H9 (cell line): ENCODE data around the gene CCDC3. TPM values are rescaled to one million over a fixed set of nuclear protein-coding genes. Genes with fewer than 3 reads are reported as not detected.

Source experiments
- DNase-seq: peaks from one replicate; pipeline ENCODE4 v3.0.0-alpha.2; 2017
- H2AFZ ChIP-seq: one replicate; pipeline ENCODE4 v1.6.1; 2013; ENCODE audit warnings: mild to moderate bottlenecking, low read length, control low read depth, moderate library complexity
- H2AK5ac ChIP-seq: 2 replicates; pipeline ENCODE4 v1.6.1; 2013; ENCODE audit warnings: low read length, control low read depth, mixed read lengths; ENCODE audit not compliant: insufficient read length
- H2BK120ac ChIP-seq: one replicate; pipeline ENCODE4 v1.6.1; 2013; ENCODE audit warnings: low read depth, mild to moderate bottlenecking, low read length, control low read depth, inconsistent platforms; ENCODE audit not compliant: poor library complexity, severe bottlenecking
- H2BK12ac ChIP-seq: 2 replicates; pipeline ENCODE4 v1.6.1; 2013; ENCODE audit warnings: low read length, control low read depth, mixed read lengths, low read depth; ENCODE audit not compliant: insufficient read length
- H2BK15ac ChIP-seq: 2 replicates; pipeline ENCODE4 v1.6.1; 2013; ENCODE audit warnings: low read depth, low read length, control low read depth
- H2BK20ac ChIP-seq: one replicate; pipeline ENCODE4 v1.6.1; 2013; ENCODE audit warnings: low read depth, mild to moderate bottlenecking, low read length, control low read depth, inconsistent platforms; ENCODE audit not compliant: poor library complexity, severe bottlenecking
- H2BK5ac ChIP-seq: 2 replicates; pipeline ENCODE4 v1.6.1; 2013; ENCODE audit warnings: low read length, control low read depth, mixed read lengths; ENCODE audit not compliant: insufficient read length
- H3K14ac ChIP-seq: 2 replicates; pipeline ENCODE4 v1.6.1; 2013; ENCODE audit warnings: low read length, control low read depth; ENCODE audit not compliant: insufficient read depth
- H3K18ac ChIP-seq: 2 replicates; pipeline ENCODE4 v1.6.1; 2013; ENCODE audit warnings: low read depth, mild to moderate bottlenecking, mixed read lengths, low read length, control low read depth; ENCODE audit not compliant: insufficient read length
- H3K23ac ChIP-seq: 2 replicates; pipeline ENCODE4 v1.6.1; 2013; ENCODE audit warnings: low read length, control low read depth, mixed read lengths, low read depth; ENCODE audit not compliant: insufficient read length
- H3K23me2 ChIP-seq: 2 replicates; pipeline ENCODE4 v1.6.1; 2013; ENCODE audit warnings: low read depth, mild to moderate bottlenecking, mixed read lengths, low read length, control low read depth; ENCODE audit not compliant: insufficient read length, poor library complexity, severe bottlenecking
- H3K27ac ChIP-seq: 2 replicates; pipeline ENCODE4 v1.5.1; 2013; ENCODE audit warnings: low read length, control low read depth, mixed read lengths, low read depth; ENCODE audit not compliant: insufficient read length
- H3K27me3 ChIP-seq: 2 replicates; pipeline ENCODE4 v1.6.1; 2013; ENCODE audit warnings: low read length, control low read depth, inconsistent platforms; ENCODE audit not compliant: insufficient read depth
- H3K4ac ChIP-seq: 2 replicates; pipeline ENCODE4 v1.6.1; 2013; ENCODE audit warnings: low read depth, mild to moderate bottlenecking, control low read depth, inconsistent platforms, low read length, moderate library complexity
- H3K4me1 ChIP-seq: 2 replicates; pipeline ENCODE4 v1.6.1; 2013; ENCODE audit warnings: low read length, control low read depth, inconsistent platforms; ENCODE audit not compliant: insufficient read depth
- H3K4me2 ChIP-seq: 2 replicates; pipeline ENCODE4 v1.6.1; 2013; ENCODE audit warnings: low read length, control low read depth, mixed read lengths; ENCODE audit not compliant: insufficient read length, insufficient read depth
- H3K56ac ChIP-seq: 2 replicates; pipeline ENCODE4 v1.6.1; 2013; ENCODE audit warnings: low read depth, mild to moderate bottlenecking, mixed read lengths, low read length, control low read depth; ENCODE audit not compliant: insufficient read length
- H3K79me1 ChIP-seq: 2 replicates; pipeline ENCODE4 v1.6.1; 2013; ENCODE audit warnings: low read depth, mild to moderate bottlenecking, moderate library complexity, low read length, control low read depth, inconsistent platforms; ENCODE audit not compliant: insufficient read depth, poor library complexity, severe bottlenecking
- H3K79me2 ChIP-seq: 2 replicates; pipeline ENCODE4 v1.6.1; 2013; ENCODE audit warnings: low read length, control low read depth, inconsistent platforms; ENCODE audit not compliant: insufficient read depth
- H3K9ac ChIP-seq: 2 replicates; pipeline ENCODE4 v1.6.1; 2013; ENCODE audit warnings: low read length, control low read depth, mixed read lengths; ENCODE audit not compliant: insufficient read length; ENCODE audit errors: extremely low read depth
- H3K9me3 ChIP-seq: one replicate; pipeline ENCODE4 v1.6.1; 2013; ENCODE audit warnings: low read depth, low read length, inconsistent platforms; ENCODE audit not compliant: control insufficient read depth
- H3T11ph ChIP-seq: one replicate; pipeline ENCODE4 v1.6.1; 2013; ENCODE audit warnings: mild to moderate bottlenecking, low read length, control low read depth, inconsistent platforms
- H4K20me1 ChIP-seq: one replicate; pipeline ENCODE4 v1.6.1; 2013; ENCODE audit not compliant: control insufficient read depth, insufficient read length, insufficient read depth
- H4K5ac ChIP-seq: 2 replicates; pipeline ENCODE4 v1.6.1; 2013; ENCODE audit warnings: low read depth, mild to moderate bottlenecking, mixed read lengths, low read length, control low read depth; ENCODE audit not compliant: insufficient read length
- H4K8ac ChIP-seq: replicated peaks from 2 replicates; pipeline ENCODE4 v1.6.1; 2013; ENCODE audit warnings: low read length, control low read depth, mixed read lengths, low read depth; ENCODE audit not compliant: insufficient read length
- H4K91ac ChIP-seq: 2 replicates; pipeline ENCODE4 v1.6.1; 2013; ENCODE audit warnings: low read depth, mild to moderate bottlenecking, moderate library complexity, mixed read lengths, low read length, control low read depth; ENCODE audit not compliant: insufficient read length
- H3K27ac Mint-ChIP-seq, 3 experiments: 2 replicates in 2 of 3; 3 replicates in 1 of 3; pipeline ENCODE4 v1.8.0; 2020 to 2021; ENCODE audit warnings: mixed read lengths in 3 of 3, mild to moderate bottlenecking in 1 of 3, moderate library complexity in 1 of 3
- H3K27me3 Mint-ChIP-seq: 2 replicates; pipeline ENCODE4 v1.8.0; 2021; ENCODE audit warnings: low read depth, mild to moderate bottlenecking, moderate library complexity, mixed read lengths
- H3K36me3 Mint-ChIP-seq, 3 experiments: 2 replicates in 2 of 3; 3 replicates in 1 of 3; pipeline ENCODE4 v1.8.0; 2020 to 2021; ENCODE audit warnings: low read depth in 3 of 3, mixed read lengths in 3 of 3; ENCODE audit not compliant: insufficient read depth in 1 of 3
- H3K4me1 Mint-ChIP-seq, 2 experiments: 2 replicates each; pipeline ENCODE4 v1.8.0; 2020; ENCODE audit warnings: mixed read lengths in 2 of 2
- H3K4me3 Mint-ChIP-seq, 2 experiments: 2 replicates in 1 of 2; 3 replicates in 1 of 2; pipeline ENCODE4 v1.8.0; 2020 to 2021; ENCODE audit warnings: mild to moderate bottlenecking in 2 of 2, mixed read lengths in 2 of 2, moderate library complexity in 1 of 2
- H3K9me3 Mint-ChIP-seq, 2 experiments: 2 replicates in 1 of 2; 3 replicates in 1 of 2; pipeline ENCODE4 v1.8.0; 2020; ENCODE audit warnings: mild to moderate bottlenecking in 2 of 2, mixed read lengths in 2 of 2, moderate library complexity in 1 of 2
- CTCF ChIP-seq: fragments of 200-600 bp; sonication (generic); conservative IDR thresholded peaks from 3 replicates; pipeline ENCODE4 v1.8.0; 2021; ENCODE audit warnings: antibody characterized with exemption, mild to moderate bottlenecking
- WGBS: extraction: QIAGEN DNeasy Blood & Tissue Kit; methylation state at CpG from one replicate; pipeline ENCODE4 v1.1.7; 2013; ENCODE audit warnings: missing lambda C conversion rate, low lambda C conversion rate, mixed read lengths; ENCODE audit not compliant: insufficient read length; ENCODE audit errors: extremely low coverage; 5-methylcytosine and 5-hydroxymethylcytosine counted together
- total RNA-seq: library from RNA; stranded (reverse); gene quantifications from 2 replicates; pipeline ENCODE4 v1.2.1, GENCODE V29; 2021

The CCDC3 gene
- total RNA-seq, 1 experiment from 2014 or later: 2.3 TPM

- H4K5ac ChIP-seq: no peak overlapping the region
- H3K23me2 ChIP-seq: no peaks in the 10 kb centered on the region
- H2BK5ac ChIP-seq: no peak overlapping the region
- H2AFZ ChIP-seq: no peak overlapping the region
- Mint-ChIP-seq H3K36me3 (no peaks in the 10 kb centered on the region), H3K9me3 (no peaks in the 10 kb centered on the region), H3K4me3 (no peak overlapping the region), H3K27ac (no peak overlapping the region), H3K4me1 (no peaks in the 10 kb centered on the region), H3K27me3 (no peaks in the 10 kb centered on the region; the same call in 1 of the 2 replicates)
- no peaks in the 10 kb centered on the region for H3K27me3 ChIP-seq
- H2BK15ac ChIP-seq: no peak overlapping the region
- no peak overlapping the region for H3K4me2 ChIP-seq
- H3K9ac ChIP-seq: no peak overlapping the region
- DNase-seq: no peak
- no peaks in the 10 kb centered on the region for H4K20me1 ChIP-seq
- H4K91ac ChIP-seq: no peak overlapping the region
- no peak overlapping the region for H3K18ac ChIP-seq
- H3K23ac ChIP-seq: no peak overlapping the region
- no peak for TF ChIP-seq CTCF
- no peaks in the 10 kb centered on the region for H3K79me1 ChIP-seq
- H3K56ac ChIP-seq: no peak overlapping the region
- WGBS: no CpG with 5 or more reads among the region's 6 CpGs
- H2AK5ac ChIP-seq: no peak overlapping the region
- no peak overlapping the region for H3K4ac ChIP-seq
- no peaks in the 10 kb centered on the region for H3K4me1 ChIP-seq
- no peak overlapping the region for H3K14ac ChIP-seq
- no peaks in the 10 kb centered on the region for H3K79me2 ChIP-seq
- H4K8ac ChIP-seq: no peak overlapping the region
- no peak overlapping the region for H2BK20ac ChIP-seq
- H3T11ph ChIP-seq: no peak overlapping the region
- H3K9me3 ChIP-seq: no peaks in the 10 kb centered on the region
- H3K27ac ChIP-seq: no peak overlapping the region
- H2BK12ac ChIP-seq: no peak overlapping the region
- no peak overlapping the region for H2BK120ac ChIP-seq
Observed at GRCh38 chr10:12919574-12919973, 81.9 kb downstream of the CCDC3 start.
